GM20431 (cell line): ENCODE data around the gene RBPJ.
"Not testable (repeated sequence)": the region's sequence is repeated elsewhere in the genome, so short reads cannot be mapped to it uniquely, and the experiment has no call there.

Experiments
- in situ Hi-C: fragments of 300-500 bp; cut with MseI, MboI; formaldehyde crosslinking; loops from one replicate; pipeline ENCODE4 v1.15.0; 2020; ENCODE audit warnings: low sequenced_read_pairs; ENCODE audit not compliant: unreplicated experiment

The RBPJ gene

DNA sequence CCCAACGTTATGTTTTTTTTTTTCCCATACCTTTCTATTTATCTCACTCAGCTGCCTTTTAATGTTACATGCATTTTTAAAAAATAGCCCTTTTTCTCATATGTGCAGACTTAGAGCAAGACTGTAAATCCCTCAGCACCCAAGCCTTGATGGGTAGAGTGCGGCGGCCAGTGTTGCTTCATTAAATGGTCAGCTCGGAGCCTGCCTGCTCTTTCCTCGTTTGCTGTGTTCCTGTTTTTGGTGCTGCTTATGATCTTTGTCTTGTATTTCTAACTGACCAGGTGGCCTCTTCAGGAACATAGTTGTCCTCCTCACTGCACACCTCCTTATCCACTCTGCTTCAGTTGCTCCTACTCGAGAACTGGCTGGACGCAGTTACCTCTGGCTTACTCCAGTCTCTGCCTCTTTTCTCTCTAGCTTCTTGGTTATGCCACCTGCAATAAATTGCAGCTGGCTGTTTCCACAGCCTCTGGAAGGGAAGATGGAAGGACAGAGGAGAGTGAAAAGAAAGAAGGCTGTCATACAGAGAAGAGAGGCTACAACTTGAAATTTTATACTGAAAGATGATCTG lies 10.7 kb downstream of the RBPJ start:
- in situ Hi-C loops, result loop anchor here (10.0 kb wide), 1 partner anchor 83 kb away; no protein-coding TSS in a partner anchor

DNA sequence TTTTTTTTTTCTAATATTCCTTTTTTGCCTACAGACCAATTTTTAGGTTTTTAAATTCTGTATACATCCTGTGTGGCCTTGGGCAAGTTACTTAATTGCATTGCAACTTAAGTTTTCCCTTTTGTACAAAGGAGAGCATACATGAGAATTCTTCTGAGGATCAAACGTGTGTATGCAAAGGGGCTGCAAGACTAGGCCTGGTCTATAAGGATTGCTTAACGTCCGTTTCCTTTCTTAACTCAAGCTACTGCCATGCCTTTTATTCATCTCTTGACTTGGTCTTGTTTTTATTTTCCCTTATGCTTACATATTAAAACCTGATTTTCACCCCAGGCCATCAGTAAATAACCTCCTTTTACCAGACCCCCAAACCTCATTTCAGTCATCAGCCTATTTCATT lies 13.6 kb downstream of the RBPJ start:
- in situ Hi-C loops, result loop anchor here (10.0 kb wide), 1 partner anchor 80 kb away; no protein-coding TSS in a partner anchor

DNA sequence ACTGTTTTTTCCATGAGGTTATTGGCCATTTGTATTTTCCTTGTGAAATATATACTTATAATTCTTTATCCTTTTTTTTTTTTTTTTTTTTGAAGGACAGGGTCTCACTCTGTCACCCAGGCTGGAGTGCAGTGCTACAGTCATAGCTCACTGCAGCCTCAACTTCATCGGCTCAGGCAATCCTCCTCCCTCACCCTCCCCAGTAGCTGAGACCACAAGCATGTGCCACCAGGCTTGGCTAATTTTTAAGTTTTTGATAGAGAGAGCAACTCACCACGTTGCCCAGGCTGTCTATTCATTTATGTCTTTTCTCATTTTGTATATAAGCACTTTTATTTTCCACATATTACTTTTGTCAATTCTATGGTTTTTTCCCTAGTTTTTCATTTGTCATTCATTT lies 16.8 kb downstream of the RBPJ start:
- in situ Hi-C loops, result loop anchor here (10.0 kb wide), 1 partner anchor 77 kb away; no protein-coding TSS in a partner anchor

DNA sequence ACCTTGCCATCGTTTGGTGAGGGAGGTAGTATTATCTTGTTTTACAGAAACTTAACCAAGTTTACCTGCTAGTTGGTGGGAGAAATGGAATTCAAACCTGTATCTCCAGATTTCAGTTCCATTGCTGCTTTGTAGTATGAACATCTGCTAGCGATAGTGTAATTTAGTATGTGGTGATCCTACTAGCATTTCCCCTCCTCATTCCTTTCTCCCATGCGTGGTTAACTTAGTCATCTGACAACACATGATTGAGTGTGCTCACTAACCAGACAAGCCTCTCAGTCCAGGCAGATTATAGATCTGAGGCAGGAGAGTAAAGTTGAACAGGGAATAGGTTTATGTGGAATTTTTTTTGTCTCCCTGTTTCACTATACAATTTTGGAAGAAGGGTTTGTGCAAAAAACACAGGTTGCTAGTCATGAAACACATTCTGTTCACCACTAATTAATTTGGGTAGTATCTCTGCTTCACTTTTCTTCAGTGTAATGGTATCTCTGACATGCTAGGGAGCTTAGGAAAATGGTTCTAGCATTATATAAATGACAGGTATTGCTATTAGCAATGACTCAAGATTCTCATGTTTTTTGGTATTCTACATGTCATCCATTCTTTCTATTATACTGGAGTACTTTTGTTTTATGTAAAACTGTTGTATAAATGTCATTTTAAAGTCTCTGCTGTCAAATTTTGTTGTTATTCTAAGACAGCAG lies 21.7 kb downstream of the RBPJ start:
- in situ Hi-C loops, result no loop called here

DNA sequence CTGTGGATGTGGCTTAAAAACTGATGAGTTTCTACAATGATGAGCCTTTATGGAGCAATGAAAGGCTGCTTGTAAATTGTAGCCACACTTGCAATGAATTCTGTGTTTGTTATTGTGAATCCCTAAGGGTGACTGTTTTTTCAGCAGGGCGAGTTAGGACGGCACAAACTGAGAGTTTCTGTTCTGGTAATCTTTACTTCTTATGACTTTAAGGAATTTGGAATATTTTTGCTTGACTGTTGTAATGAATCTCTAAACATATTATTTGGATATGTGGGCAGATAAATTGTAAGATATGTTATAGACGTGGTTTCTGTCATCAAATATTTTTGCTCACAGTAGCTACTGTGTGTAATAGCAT lies 22.2 kb downstream of the RBPJ start:
- in situ Hi-C loops, result no loop called here

DNA sequence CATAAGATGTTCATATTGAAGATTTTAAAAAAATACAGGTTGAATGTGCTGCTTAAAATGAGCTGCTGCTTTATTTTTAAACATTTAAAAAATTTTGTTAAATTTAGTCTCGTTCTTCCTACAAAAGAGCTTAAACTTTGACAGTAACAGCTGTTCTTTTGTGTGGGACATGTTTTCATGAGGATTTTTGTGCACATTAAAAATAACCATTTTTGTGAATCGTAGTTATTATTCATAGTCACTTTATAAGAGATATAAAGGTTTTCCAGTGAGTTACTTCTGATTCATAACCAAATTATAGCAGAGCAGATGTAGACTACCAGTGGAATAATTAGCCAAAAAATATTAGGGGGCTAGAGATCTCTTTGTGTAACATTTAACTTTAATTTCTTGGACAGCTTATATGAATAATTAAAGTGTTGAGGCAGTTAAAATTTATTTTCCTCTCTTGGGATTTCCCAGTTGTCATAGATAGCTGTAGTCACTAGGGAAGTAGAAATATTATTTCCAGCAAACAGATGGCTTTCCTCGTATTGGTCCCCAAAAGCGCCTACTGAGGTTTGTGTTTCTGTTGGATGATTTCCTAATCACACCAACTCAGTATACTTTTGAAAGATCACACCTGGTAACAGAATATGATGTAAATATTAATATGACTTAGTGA lies 24.2 kb downstream of the RBPJ start:
- in situ Hi-C loops, result no loop called here

DNA sequence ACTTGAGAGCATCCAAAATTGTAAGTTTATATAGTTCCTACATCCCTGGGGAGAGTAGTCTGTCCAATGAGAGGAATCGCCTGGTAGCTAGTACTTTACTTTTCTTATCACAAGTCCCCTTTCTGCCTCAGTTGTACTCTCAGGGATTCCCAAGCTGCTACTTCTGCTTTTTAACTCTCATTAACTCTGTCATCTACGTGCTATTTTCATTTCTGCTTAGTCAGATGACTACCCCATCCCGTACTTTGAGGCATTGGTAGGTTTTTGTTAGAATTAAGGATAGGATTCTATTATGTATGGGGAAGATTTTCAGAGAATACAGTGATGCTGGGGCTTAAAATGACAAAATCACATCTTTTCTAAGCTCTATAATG lies 24.7 kb downstream of the RBPJ start:
- in situ Hi-C loops, result no loop called here

- in situ Hi-C loops, result no loop called here
These were observed 25.4 kb downstream of the RBPJ start for GRCh38 chr4:26346203-26346620.

GRCh38 chr4:26349496-26349895 lies 28.7 kb downstream of the RBPJ start:
- in situ Hi-C loops, result no loop called here

DNA sequence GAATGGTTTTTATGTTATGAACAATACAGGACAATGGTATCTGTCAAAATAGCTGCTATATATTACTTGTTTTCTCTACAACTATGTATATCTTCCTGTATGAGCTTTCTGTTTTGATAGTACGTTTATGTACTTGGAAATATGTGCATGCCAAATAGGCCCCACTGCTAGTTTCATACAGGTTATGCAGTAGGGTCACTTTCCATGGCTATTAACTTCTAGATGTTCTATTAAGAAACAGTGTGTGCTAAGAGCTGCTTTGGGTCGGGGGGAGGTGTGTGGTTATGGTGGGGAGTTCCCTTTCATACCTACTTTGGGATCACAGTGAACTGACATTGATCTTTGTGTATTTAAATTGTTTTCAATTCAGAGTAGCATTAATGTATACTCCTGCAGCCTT lies 30.9 kb downstream of the RBPJ start:
- in situ Hi-C loops, result no loop called here

DNA sequence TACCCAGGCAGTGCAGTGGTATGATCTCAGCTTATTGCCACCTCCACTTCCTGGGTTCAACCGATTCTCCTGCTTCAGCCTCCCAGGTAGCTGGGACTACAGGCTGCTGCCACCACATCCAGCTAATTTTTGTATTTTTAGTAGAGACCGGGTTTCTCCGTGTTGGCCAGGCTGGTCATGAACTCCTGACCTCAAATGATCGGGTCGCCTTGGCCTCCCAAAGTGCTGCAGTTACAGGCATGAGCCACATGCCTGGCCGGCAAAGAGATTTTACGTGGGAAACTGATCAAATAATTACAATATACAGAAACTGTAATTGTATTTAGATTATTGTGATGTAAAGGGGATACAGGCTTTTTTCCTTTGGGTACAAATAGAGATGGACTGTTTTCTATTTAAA lies 33.7 kb downstream of the RBPJ start:
- in situ Hi-C loops, result no loop called here

- in situ Hi-C loops, result no loop called here
These were observed 34.7 kb downstream of the RBPJ start for GRCh38 chr4:26355392-26356052.

DNA sequence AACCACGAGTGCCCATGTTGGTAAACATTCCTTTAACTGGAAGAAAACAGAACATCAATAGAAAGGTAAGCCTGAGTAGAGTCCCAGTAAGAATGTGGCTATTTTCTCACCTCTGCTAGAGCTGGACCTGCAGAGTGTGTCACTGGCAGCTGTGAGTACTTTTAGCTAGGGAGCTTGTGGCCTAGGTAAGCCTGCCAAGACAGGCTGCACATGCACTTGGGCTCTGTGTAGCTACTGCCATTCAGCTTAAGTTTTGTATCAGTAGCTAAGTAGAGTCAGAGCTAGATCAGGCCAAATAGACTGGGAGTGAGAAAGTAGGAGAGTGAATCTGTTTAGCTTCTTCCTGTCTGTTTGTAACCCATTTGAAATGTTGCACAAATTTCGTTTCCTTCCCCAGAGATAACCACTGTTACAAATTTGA lies 35.3 kb downstream of the RBPJ start:
- in situ Hi-C loops, result no loop called here

DNA sequence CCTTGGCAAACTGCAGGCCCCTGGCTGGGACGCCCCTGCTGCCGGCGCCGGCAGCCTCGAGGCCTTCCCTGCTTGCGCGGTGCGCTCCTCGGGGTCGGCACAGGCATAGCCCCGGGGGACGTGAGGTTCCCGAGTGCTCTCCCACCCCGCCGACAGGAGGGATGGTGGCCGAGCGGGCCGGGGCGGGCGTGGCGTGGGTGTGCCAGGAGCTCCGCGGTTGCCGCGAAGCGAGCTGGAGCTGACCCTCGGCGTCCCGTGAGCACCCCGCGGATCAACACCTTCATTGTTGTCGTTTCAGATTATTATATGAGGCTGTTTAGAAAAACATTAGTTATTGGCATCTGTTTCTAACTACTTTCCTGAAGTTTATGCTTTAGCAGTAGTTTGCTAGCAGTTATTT lies 38.7 kb downstream of the RBPJ start:
- in situ Hi-C loops, result not testable (repeated sequence)

DNA sequence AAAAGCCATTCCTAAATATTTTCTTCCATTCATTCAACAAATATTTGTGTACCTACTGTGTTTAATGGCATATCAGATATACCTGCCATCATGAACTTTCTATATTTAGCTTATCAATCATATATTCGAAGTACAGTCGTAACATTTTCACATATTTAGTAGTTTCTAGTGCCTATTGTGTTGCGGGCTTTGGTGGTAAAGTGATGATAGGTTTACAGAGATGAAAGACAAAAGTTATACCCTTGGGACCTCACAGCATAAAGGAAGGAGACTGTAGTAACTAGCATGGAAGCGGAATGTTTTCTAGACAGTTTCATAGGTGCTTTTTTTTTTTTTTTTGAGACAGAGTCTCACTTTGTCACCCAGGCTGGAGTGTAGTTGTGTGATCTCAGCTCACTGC lies 39.5 kb downstream of the RBPJ start:
- in situ Hi-C loops, result no loop called here

GRCh38 chr4:26360864-26361263 lies 40.0 kb downstream of the RBPJ start:
- in situ Hi-C loops, result no loop called here

DNA sequence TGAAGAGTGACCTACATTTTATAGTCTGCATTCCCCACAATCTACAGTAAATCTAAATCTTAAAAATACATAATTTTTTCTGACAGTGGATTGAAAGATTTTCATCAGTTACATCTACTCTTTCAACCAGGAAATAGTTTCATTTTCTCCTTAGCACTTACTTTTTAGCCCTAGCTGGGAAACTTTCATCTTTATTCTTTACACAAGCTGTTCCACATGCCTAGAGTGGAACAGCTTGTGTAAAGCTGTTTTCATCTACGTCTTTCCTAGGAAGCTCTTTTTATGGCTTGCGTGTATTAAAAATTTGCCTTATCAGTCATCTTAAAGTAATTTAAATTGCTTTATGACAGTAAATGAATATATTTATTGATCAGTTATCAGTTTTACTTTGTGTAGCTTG lies 40.5 kb downstream of the RBPJ start:
- in situ Hi-C loops, result no loop called here

GRCh38 chr4:26362745-26363439 lies 42.1 kb downstream of the RBPJ start:
- in situ Hi-C loops, result no loop called here

- in situ Hi-C loops, result no loop called here
These were observed 44.8 kb downstream of the RBPJ start for GRCh38 chr4:26365537-26366150.

DNA sequence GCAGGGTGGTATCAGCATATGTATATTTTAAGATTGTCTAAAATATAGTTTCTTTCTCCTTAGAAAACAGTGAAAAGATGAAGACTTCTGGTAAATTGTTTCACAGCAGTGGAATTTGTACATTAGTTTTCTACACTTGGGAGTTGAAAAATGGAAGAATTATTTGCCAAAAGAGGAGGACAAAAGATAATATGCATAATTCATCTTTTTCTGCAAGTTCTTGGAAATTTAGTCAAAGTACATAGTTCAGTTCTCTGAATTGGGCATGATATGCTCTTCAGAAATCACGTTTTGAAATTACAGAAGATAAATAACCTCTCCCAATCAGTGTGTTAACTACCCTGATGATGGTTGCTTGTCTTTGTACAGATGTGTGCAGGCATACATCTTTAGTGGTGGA lies 47.0 kb downstream of the RBPJ start:
- in situ Hi-C loops, result no loop called here
